Mammary epithelial cell (primary cell): Measurements from ENCODE around the gene MED9.

Experiments used
- CTCF ChIP-seq, 2 donors: IDR thresholded peaks in 1 of 2; conservative IDR thresholded peaks in 1 of 2; 2 replicates each; pipeline ENCODE4 v1.5.1; 2011 to 2012; ENCODE audit warnings: inconsistent platforms in 2 of 2, low read length in 2 of 2, mild to moderate bottlenecking in 2 of 2, control low read depth in 1 of 2, low read depth in 1 of 2; ENCODE audit not compliant: insufficient read depth in 1 of 2; ENCODE audit errors: extremely low read depth in 1 of 2
- EZH2 ChIP-seq: IDR thresholded peaks from 2 replicates; pipeline ENCODE4 v1.6.1; 2012; ENCODE audit warnings: low read length, inconsistent platforms, borderline replicate concordance

DNA sequence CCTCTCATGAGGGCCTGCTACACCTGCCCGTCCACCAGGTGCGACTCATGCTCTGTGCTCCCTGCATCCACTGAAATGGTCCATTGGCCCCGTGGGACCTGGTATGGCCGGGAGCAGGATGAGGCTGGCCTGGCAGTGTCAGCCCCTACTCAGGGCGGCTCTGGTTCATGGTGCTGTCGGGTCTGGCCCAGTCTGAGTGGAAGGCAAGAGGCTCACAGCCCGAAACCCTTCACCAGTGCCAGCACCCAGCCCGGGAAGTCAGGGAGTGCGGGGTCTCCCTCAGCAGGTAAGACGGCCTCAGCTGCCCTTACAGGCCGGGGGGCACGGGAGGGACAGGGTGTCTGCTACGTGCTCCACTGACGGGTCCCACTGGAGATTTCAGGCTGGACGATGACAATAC is 59.9 kb downstream of the MED9 start:
- TF ChIP-seq CTCF (conservative IDR thresholded peaks at IDR 0.05 in 1 of 2, IDR thresholded peaks at IDR 0.05 in 1 of 2; ENCODE audit: extremely low read depth in 1 of 2, insufficient read depth in 1 of 2, low read depth in 1 of 2, low read length in 2 of 2) (no peak), EZH2 (no peak)
